Hematopoietic multipotent progenitor cell treated with erythropoietin and hydrocortisone succinate and interleukin-3 and kit ligand, for 17 days (in vitro differentiated cells): ENCODE data around the gene ARX.

Experiments used
- DNase-seq: peaks from one replicate; pipeline ENCODE4 v3.0.0-alpha.2; 2015; ENCODE audit warnings: low spot score

ARX gene

GRCh38 chrX:25001808-25002660, 13.7 kb downstream of the ARX start:
- DNase-seq = no peak

- DNase-seq = no peak
Measured at GRCh38 chrX:24999511-24999910, 16.3 kb downstream of the ARX start.

DNA sequence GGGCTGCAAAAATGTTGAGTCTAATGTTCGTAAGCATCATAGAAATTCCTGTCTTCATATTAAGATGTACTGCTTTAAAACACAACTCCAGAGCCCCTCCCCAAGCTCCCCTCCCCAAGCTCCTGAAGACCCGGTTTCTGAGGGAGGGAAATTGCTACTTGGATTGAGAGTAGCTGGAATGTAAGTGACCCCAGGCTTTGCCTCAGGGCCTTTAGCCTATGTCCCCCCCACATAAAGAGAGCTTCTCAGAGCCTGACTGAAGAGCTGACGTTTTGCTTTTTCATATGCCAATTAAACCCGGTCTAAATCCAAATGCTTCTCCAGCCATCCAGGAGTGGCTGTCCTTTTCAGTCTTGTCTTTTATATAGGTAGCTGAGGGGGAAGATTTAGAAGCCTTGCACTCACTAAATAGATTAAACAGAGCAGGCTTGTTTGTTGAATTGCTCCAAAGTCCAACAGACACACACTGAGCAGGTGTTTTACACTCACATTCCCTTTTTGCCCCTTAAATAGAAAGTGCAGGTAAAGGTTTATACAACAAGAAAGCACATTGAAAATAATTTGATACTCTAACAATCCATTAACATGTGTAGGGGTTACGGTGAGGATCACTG, 19.6 kb downstream of the ARX start:
- DNase-seq = no peak

GRCh38 chrX:24993879-24994278, 21.9 kb downstream of the ARX start:
- DNase-seq = no peak

- no peak for DNase-seq
Measured at GRCh38 chrX:24990535-24990934, 25.2 kb downstream of the ARX start.

DNA sequence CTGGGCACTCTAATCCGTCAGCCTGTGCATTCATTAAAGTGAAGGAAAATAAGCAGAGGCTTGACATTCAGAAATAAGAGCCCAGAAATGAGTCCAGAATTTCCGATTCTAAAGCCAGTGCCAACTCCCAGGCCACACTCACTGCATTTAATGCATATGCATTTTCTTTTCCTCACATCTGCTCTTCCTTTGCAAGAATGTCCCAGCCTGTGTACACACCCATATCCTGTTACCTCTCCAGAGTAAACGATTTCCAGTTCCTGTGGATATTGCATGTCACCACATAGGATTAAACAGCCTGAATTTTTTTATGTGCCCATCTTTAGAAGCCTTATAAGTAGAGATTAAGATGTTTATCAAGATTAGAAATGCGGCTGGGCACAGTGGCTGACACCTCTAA, 27.5 kb downstream of the ARX start:
- DNase-seq = no peak

DNA sequence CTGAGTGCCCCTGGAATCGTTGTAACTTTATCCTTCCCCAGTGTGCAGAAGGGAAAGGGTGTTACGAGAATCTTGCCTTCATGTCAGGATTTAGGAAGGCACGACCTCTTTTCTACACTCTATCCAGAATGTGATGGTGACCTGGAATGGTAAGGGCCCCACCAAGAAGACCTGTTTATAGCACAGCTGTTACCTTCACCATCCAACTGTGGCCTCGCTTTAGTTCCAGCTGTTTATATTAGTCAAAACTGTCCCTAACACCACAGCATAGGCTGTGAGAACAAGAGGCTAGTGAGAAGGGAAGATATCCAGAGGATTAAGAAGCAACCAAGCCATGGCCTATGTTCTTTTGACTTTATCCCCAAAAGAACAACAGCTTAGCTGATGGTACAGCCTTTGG, 28.0 kb downstream of the ARX start:
- DNase-seq = no peak

DNA sequence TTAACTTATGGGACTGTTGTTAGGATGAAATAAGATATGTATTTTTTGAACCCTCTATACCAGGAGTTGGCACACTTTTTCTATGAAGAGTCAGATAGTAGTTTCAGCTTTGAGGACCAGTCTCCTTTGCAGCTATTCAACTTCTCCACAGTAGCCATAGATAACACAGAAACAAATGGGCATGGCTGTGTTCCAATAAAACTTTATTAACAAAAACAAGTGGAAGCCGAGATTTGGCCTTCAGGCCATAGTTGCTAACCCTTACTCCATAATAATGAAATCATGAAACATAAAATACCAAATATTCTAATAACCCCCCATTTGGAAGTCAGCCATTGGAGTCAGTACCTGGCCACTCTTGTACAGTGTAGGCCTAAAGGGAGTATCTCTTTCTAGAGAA, 30.6 kb downstream of the ARX start:
- DNase-seq = no peak

GRCh38 chrX:24983931-24984330, 31.8 kb downstream of the ARX start:
- no peak for DNase-seq

DNA sequence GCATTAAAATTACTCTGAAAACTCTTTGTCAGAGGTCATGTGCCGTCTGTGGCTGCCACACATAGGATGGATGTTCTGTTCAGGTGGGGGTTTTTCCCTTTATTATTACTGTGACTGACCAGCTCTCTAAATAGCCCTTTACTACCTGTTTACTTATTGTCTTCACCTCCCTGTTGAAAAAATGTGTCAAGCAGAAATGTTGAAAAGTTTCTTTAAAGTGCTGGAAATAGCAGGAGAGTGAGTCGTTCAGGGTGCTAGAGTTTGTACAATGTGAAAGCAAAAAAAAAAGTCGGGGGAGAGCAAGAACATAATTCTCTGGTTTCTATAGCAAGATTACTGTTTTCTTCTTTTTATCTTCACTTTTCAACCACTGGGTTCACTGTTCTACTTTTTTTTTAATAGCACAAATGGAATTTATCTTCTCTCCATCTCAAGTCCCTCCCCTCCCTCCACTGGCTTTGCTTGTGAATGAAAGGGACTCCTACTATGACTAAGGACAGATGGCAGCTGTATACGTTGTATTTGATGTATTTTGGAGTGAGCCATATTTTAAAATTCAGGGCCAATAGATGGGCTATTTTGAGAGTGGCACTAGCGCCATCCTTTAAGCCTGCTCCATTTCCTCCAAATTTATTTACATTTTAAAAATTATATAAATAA, 33.3 kb downstream of the ARX start:
- DNase-seq = no peak

DNA sequence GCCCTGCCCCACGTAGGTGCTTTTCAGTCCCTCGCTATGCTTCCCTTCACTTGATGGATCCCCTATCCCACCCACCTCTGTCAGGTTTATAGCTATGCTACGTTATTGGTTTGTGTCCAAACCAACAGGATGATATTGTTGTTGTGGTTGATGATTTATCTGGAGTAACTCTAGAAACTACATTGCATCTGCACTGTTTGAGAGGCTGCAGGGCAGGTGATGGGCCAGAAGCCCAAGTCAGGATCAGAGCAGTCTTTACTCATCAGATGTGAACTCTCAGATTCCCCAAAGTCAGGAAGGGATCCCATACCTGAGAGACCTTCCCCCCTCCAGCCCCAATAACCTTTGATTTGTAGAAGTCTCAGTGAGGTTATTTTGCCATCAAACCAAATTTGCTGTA, 34.7 kb downstream of the ARX start:
- no peak for DNase-seq

- DNase-seq = no peak
Measured at GRCh38 chrX:24979081-24979480, 36.7 kb downstream of the ARX start.

GRCh38 chrX:24969812-24970211, 46.0 kb downstream of the ARX start:
- no peak for DNase-seq

- no peak for DNase-seq
Measured at GRCh38 chrX:24965372-24965771, 50.4 kb downstream of the ARX start.

GRCh38 chrX:24963823-24964222, 51.9 kb downstream of the ARX start:
- no peak for DNase-seq

DNA sequence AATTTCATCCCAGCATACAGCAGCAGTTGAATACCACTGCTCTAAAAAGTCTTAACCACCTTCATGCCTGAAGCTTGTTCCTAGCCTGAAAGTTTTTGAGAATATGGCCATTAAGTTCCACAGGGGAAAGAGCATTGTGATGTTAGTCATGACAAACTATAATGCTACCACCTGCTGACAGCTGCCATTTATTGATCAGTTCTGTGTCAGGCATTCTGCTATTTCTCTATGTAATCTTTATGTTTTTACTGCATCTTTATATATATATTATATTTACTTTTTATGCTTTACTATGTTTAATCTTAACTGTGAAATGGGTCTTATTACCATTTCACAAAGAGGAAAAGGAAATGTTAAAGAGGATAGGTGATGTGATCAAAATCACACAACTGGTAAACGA, 54.0 kb downstream of the ARX start:
- DNase-seq = no peak

DNA sequence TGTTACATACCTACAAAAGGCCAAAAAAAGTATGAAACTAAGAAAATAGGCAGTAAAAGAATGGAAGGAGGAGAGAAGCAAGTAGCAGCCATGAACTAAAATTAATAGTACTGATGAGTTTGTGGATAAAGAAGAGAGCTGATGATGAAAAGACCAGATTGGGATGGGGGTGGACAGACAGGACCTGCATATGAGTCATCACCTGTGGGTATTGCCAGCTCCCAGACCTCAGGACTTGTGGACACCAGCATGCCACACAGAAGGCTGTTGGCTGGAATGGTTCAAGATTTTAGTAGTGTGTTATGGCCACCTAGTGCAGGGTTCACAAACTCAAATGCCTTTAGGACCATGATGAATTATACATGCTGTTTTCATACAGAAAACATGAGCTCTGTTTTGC, 58.9 kb downstream of the ARX start:
- no peak for DNase-seq

- DNase-seq = no peak
Measured at GRCh38 chrX:24955372-24955930, 60.3 kb downstream of the ARX start.

- DNase-seq = no peak
Measured at GRCh38 chrX:24954732-24955131, 61.0 kb downstream of the ARX start.
